NCI-H2107 treated with DMSO at 0.1 percent for 48 hours (cell line): ENCODE data around the gene MSI2.
"Not testable (repeated sequence)": the region's sequence is repeated elsewhere in the genome, so short reads cannot be mapped to it uniquely, and the experiment has no call there.

ENCODE experiments used
- DNase-seq: peaks from one replicate; lab custom pipeline; 2025; ENCODE audit not compliant: unreplicated experiment; lab: John Stamatoyannopoulos, UW

Gene MSI2

DNA sequence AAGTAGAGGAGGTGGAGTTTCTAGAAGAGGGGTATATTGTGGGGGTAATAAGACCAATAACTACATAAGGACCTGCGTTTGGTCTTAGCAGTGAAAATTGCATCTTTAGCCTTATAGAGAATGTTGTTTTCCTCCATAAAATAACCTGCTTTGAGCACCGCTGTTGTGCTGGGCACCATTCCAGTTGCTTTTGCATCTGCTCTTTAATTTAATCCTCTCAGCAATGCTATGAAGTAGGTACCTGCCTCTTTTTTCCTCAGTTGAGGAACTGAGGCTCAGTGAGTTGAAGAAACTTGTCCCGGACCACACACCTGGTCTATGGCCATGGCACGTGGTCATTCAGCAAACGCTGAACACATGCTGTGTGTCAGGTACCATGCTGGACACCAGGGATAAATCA is 238.1 kb downstream of the MSI2 start:
- DNase-seq, result no peak

DNA sequence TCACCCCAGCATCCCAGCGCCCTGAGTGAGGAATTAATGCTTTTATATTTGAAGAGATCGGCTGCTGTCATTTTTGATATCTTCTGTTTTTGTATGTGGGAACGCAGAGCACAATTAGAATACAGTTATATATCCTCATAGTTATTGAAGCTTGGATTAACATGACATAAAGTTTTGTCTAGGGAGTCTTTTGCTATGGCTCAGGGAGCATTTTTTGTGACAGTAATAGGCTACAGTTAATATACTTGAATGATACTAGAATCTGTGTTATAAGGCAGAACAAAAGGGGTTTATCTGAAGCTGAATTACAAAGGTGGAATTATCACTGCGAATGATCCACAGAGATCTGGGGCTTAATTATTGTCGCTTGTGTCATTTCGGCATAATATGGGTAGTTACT is 239.4 kb downstream of the MSI2 start:
- no peak for DNase-seq

DNA sequence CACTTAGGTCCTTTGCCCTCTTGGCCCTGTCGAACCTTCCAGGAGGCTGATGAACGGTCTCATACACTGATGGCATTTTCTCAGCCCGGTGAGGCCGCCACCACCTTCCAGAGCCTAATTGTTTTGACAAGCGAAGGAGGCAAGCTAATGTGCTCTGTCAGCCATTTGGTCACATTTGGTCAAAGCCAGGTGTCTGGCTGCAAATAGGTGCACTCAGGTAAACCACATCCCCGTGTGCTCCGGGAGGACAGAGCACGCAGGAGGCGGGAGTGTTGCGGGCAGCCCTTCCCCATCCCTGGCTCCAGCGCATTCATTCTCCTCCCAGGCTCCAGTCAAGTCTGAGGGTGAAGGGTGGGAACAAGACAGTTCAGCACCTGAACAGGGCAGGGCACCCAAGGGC is 240.1 kb downstream of the MSI2 start:
- DNase-seq, result no peak

DNA sequence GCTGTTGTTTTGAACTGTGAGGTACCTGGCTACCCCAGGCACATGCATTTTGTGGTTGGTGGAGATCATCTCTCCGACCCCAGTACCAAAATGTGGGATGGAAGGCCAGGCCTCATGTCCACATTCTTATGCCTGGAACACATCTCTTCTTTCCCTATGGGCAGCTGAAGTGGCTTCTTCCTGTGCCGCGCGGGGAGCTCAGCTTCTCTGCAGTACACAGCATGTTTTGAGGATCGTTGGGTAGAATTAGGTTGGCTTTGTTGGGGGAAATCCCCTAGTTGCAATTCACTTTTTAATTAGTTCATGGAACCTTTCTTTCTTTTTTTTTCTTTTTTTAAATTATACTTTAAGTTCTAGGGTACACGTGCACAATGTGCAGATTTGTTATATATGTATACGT is 242.1 kb downstream of the MSI2 start:
- DNase-seq, result no peak

DNA sequence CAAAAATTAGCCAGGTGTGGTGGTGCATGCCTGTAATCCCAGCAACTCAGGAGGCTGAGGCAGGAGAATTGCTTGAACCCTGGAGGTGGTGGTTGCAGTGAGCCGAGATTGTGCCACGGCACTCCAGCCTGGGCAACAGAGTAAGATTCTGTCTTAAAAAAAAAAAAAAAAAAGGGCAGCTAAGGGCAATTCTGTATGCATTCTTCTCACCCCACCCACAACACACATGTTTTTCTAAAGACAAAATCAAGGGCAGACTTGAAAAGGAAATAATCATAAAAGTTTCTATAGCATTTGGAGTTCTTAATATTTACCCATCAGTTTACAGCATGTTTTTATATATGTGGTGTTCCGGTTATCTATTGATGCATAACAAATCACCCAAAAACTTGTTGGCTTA is 242.9 kb downstream of the MSI2 start:
- not testable (repeated sequence) for DNase-seq

DNA sequence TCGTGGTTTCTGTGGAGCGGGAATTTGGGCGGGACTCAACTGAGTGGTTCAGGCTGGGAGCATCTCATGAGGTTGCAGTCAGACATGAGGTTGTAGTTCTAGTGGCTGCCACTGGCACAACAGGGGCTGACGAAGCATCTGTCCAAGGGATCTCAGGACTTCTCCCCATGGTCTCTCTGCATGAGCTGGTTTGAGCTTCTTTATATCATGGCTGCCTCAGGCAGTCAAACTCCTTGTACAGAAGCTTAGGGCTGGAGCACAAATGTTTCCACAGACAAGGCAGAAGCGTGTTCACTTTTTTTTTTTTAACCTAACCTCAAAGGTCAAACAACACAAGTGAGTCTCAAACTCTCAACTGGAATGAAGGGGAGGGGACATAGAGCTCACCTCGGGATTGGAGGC is 243.3 kb downstream of the MSI2 start:
- no peak for DNase-seq

DNA sequence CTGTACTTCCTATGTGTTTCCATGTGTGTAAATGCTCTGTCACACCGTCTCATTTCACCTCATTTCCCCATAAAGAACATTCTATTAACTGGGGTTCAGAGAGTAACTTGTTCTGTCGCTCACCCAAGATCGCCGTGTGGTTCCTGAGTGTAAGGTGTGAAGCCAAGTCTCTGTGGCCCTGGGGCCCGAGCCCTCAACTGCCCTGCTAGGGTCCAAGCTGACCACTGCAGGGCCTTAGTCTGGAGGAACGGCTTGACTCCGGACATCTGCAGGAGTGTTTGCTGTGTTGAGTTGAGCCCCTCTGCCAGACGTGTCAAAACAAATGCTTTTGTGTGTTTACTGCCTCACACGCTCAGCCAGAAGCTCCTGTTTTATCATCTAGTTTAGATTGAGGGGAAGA is 244.7 kb downstream of the MSI2 start:
- no peak for DNase-seq

DNA sequence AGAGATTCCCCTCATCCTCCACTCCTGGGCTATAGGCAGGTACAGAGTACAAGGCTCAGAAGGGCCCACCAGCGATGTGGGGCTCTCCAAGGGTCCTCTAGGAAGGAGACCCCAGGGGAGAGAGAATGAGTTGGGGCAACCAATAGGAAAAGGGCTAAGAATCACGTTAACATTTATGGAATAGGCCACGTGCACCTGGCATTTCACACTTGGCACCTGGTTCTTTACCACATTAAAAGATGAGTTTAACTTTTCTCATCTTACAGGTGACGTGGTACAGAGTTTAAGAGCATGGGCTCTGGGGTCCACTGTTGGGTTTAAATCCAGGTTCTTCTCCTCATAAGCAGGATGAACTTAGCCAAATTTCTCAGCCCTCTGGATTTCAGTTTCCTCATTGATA is 245.7 kb downstream of the MSI2 start:
- no peak for DNase-seq

DNA sequence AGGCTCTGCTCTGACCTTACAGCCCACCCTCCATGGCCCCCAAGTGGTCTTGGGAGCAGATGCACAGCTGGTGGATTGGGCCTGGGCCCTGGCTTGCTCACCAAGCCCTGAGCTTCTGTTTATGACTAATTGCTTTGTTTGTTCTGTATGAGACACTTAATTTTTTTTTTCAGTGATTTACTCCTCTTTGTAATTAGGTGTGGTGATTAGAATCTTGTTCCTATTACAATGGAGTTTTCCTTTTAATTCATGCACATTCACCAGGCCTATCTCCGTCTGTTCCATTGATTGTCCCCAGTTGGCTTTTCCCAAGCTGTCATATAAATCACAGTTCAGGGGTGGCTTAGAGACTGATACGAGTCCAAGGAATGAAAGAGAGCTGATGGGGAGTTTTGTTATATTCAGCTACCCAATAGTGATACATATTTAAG is 246.5 kb downstream of the MSI2 start:
- no peak for DNase-seq

DNA sequence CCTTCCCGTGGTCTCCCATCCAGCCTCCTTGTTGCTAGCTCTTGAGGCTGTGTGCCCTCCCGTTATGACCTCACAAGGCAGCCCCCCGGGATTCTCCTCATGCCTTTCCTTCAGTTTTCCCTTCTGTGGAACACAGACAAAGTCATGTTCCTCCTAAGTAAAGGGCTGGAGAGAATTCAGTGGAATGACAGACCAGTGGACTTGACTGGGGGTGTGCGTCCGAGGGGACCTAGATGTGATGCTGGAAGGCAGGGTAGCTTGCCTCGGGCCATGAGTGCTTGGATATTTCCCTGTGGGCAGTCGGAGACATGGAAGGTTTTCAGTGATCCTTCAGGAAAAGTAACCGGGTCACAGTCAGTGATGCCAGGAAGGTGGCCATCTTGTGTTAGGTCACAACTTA is 247.9 kb downstream of the MSI2 start:
- DNase-seq, result no peak

DNA sequence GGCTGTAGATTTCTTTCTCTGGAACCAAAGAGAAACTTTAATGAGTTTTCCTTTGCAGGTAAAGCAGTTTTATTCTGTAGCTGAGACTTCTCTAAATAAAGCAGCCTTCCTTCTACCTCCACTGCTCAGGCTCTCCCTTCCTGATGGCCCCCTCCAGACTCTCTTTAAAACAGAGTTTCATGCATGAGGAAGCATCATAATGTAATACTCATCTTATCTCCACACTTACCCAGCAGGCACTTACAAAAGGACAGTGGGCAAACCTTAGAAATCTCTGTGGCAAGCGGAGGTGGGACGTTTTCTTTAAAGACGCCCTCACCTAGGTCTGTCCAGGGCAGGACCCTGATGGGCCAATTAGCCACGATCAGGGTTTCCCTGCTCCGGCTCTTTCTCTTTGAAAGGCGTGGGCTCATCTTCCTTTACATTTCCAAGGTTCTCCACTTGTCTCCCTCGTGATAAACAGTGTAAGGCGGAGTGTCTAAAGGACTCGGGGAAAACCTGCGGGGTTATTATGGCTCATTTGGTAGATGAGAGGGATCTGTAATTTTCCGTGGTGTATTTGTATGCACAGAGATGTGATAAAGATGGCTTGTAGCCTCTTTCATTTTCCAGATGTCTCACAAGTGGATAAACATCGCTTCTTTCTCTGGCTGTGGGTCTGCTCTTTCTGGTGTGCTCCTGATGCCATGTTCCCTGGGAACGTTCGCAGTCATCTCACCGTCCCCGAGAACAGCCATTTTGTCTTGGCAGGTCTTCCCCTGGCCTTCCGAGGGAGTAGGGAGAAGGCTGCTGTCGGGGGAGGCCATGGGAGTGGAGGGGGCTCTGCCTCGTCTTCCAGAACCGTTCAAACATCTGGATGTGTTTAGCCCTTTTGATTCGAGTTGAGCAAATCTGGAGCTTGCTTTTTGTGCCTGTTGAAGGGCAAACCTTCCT is 249.8 kb downstream of the MSI2 start:
- DNase-seq, result no peak

DNA sequence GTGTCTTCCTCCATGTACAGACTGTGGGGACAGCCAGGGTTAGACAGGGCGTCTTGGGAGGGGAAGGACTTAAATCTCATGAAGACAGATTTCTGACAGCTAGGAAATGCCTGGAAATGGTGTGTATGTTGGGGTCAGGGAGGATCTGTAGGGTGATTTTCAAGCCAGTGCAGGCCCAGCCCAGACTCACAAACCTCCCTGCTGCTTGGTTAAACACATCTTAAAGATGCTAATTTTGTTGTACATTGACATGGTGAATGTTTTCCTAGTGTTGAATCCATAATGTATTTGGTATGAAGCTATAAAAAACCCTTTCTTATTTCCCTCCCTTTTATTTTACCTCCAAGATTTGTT is 250.4 kb downstream of the MSI2 start:
- DNase-seq, result no peak

DNA sequence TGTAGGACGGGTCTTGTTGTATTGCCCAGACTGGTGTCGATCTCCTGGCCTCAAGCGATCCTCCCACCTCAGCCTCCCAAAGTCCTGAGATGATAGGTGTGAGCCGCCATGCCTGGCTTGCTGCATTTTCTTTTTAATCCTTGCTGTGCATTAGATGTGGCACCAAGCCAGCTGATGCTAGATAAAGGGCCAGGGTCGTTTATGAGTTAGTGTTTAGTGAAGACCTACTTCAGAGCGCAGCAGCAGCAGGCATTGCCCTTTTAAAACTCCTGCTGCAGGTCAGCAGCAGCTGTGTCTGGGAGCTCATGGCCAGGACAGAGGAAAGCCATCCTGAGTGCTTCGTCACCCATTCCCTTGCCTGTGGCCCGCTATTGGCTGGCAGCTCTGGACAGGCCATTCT is 251.5 kb downstream of the MSI2 start:
- no peak for DNase-seq

DNA sequence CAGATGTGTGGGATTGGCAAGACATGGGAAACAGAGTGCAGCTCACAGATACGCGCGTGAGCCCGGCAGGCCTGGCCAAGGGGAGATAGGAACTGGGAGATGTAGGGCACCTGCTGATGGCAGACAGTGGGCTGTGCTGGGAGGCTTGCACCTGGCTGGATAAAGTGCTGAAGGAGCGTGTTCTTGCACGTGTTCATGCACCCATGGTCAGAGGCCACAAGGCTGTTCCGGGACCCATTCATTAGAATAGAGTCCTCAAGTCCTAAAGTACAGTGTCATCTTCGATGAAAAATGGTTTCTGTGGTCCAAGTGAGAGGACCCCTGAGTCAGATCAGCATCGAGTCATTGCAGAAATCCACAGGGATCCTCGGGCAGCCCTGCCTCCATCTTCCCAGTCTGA is 252.3 kb downstream of the MSI2 start:
- DNase-seq, result no peak

DNA sequence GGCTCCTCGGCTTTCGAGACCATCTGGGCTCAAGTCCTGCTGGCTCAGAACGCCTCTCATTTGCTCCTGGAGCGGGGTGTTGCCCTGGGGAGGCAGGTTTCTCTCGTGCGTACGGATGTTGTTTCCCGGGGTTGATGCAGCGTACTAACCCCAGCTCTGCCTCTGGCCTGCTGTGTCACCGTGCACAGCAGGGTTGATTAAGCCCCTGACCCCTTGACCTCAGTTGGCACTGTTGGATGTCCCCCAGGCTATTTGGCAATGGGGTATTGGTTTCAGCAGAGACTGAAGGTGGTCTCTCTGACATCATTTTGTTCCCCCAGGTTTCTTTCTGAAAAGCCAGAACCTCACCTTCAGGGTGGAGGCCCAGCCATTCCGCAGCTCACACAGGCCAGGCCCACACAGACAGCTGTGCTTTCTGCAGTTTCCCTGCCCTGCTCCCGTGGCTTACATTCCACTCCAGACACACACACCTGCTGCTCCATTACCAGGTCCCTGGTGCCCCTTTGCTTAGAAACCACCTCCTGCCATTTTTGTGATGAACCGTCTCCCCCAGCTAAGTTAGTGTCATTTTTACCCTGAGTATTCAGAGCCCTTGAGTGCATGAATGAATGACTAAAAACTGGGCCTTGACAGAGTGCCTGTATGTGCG is 255.3 kb downstream of the MSI2 start:
- DNase-seq, result no peak

DNA sequence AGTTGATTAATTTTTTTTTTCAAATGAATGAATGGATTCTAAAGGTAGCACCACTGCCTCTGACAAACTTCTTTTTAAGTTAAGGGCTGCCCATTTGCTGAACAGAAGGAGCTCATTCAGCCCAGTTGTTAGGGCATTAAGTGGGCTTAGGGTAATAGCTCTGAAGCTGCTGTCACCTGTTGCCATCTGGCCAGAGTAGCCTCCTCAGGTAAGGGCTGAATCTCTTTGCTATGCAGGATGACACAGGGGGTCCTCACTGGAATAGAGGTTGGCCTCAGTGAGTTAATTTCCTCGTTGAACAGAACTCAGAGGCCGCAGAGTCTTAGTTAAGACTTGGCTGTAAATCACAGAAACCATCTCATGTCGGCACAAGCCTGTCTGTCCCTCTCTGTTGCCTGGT is 255.9 kb downstream of the MSI2 start:
- no peak for DNase-seq

DNA sequence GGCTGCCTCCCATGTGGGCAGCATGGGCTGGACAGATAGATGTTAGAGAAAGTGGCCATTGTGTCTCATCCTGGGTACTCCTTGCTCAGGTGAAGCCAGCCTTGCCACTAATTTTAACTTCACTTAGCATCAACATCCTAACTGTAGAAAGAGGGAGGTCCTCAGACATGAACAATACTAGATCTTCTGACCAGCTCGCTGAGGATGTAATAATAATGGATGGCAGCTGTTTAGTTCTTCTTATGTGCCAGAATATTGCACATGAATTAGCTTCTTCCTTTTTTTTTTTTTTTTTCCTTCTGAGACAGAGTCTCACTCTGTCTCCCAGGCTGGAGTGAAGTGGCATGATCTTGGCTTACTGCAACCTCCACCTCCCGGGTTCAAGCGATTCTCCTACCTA is 256.4 kb downstream of the MSI2 start:
- DNase-seq, result no peak

DNA sequence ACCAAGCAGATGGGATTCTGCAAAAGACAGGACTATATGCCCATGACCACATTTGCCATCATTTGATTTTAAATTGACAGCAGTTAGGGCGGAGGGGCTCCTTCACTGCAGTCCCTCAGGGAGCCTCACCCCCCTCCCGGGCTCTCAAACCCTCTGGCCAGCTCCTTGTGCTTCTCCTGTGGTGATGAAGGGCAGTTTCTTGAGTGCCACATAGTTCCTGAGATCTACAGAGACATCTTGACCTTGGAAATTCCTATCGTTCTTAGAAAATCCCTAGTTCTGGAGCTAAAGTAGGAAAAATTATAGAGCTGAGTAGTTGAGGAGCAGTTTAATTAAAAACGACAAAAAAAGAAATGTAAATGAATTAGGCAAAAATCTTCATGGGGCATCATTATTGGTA is 257.2 kb downstream of the MSI2 start:
- no peak for DNase-seq

DNA sequence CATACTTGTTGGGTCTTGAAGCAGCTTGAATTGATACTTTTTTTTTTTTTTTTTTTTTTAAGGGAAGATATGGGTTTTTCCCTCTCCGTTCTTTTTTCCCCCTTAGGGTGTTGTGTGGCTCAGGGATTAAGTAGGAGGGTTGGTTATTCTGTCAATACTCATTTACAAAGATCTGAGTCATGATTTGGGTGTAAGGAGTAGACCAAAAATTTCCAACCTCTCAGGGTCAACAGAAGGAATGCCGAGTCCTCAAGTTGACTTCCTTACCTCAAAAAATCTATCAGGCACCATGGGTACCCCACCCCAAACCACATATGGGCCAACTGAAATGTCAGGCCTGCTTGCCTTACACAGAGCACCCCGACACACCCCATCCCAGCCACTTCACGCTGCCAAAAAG is 258.3 kb downstream of the MSI2 start:
- DNase-seq, result no peak

DNA sequence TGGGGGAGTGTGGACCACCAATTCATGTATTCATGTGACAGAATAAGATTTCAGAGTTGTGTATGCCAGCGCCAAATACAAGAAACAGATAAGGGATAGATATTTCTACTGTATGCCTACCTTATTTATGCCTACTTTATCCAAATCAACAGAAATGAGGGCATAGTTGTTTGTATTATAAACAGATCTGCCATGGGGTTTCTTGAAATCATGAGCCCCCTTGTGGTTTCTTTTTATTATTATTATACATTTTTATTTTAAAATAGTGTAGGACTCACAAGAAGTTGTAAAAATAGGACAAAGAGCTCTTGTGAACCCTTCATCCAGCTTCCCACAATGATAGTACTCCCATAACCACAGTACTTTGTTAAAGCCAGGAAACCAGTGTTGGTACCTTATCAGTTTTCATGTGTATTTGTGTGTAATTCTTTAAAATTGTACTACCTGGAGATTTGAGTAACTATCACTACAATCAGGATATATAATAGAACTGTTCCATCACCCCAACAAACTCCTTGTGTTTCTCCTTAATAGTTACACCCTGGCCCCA is 259.4 kb downstream of the MSI2 start:
- DNase-seq, result no peak

DNA sequence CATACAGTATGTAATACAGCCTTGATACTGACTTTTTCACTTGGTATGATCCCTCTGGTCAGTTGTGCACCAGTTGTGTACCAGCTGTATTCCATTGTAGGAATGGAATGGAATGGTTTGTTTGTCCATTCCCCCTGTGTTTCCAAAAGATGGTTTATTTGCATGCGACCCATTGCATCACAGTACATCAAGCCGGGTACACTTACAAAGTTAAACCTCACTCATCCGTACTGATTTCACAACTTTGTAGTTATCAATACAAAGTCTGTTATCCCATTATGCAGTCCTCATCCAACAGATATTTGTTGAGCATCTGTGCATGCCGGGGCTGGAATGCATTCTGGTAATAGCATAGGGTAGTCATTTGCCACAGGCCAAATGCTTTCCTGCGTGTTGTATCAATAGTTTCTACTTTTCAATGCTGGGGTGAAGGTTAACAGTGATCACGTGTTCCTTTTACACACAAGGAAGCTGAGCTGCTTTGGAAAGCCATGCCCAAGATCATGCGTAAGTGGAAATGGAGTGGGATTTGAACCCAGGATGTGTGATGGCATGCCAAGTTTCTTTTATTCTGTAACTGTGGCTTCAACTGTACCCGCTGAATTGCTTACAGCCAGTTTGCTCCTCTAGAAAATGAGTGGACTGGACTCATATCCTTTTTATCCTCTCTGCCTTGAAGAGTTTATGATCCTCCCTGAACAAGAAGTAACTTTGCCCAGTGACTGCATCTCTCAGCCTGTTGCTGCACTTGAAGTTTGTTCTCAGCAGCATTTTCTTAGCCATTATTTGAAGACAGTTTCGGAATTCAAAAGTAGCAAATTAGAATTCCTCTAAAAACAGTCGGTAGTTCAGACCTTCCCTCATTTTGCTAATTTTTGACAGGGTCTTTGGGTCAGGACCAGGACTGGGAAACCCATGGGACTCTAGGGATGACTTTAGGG is 260.2 kb downstream of the MSI2 start:
- DNase-seq, result no peak
